ENCODE results near the gene ZNF470. TPM values are rescaled to one million over a fixed set of nuclear protein-coding genes. Genes with fewer than 3 reads are reported as not detected.

Gene ZNF470
- total RNA-seq (2014; rRNA removed; shearing (Covaris generic)) = not detected in 2 replicates

DNA sequence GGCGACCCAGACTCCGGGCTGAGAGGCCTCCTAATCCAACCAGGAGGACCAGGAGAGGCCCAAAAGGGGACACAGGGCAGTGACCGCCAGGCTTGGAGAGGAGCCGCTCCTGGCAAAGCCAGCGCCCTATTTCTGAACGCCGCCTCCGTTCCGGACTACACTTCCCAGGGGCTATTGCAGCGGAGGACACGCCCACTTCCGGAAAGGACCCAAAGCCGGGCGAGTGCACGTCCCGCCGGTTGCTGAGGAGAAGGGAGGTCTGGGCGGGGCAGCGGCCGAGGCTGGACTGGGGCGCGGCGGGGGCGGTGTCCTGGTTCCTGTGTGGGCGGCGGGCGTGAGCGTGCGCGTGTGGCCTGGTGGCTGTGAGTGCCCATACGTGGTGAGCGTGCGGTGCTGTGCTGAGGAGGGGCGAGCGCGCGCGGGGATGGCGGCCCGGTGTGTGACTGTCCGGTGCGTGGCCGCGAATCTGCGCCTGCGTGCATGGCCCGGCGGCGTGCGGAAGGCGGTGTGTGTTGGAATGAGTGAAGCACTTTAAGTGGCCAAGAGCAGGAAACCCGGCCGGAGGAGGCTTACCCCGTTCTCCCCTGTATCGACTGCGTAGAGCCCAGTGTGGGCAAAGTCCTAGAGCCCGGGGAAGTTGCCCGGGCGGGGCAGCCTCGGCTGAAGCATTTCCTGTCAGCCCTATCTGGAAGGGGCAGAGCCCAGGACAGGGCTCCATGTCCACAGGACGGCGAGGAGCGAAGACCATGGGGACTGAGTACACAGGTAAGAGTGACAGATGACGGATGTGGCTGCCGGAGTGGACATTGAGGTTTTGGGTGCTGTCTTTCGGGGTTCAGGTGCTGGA, at the start of gene ZNF470:
ZNF470 (plus strand) TSS at position 195 of the 847 bp plus-strand sequence. CDS start 2,844 bp downstream, outside the sequence.
- no peak for DNase-seq (ENCODE audit: low spot score)

DNA sequence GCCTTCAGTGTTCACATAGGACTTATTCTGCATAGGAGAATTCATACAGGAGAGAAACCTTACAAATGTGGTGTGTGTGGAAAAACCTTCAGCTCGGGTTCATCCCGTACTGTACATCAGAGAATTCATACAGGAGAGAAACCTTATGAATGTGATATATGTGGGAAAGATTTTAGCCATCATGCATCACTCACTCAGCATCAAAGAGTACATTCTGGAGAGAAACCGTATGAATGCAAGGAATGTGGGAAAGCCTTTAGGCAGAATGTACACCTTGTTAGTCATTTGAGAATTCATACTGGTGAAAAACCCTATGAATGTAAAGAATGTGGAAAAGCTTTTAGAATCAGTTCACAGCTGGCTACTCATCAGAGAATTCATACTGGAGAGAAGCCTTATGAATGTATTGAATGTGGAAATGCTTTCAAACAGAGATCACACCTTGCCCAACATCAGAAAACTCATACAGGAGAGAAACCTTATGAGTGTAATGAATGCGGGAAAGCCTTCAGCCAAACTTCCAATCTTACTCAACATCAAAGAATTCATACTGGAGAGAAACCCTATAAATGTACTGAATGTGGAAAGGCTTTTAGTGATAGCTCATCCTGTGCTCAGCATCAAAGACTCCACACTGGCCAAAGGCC, 41.9 kb upstream of the ZNF470 start:
- DNase-seq (ENCODE audit: low spot score) = no peak

DNA sequence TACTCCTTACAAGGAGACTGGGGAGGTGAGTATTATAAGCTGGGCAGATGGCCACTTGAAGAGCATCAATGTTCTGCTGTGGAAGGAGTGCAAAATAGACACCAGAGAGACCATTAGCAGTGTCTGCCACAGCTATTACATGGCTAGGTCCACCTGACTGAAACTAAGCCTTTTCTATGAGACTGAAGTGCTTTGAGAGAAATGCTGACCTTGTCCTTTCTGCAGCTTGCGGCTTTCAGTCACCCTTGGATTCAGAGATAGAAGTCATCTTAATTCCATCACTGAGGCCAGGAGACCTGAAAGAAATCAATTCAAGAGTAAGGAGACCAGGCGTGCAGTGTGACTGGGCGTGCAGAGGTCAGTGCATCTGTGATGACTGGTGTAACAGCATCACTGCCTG, 29.8 kb upstream of the ZNF470 start:
- DNase-seq (ENCODE audit: low spot score) = no peak

DNA sequence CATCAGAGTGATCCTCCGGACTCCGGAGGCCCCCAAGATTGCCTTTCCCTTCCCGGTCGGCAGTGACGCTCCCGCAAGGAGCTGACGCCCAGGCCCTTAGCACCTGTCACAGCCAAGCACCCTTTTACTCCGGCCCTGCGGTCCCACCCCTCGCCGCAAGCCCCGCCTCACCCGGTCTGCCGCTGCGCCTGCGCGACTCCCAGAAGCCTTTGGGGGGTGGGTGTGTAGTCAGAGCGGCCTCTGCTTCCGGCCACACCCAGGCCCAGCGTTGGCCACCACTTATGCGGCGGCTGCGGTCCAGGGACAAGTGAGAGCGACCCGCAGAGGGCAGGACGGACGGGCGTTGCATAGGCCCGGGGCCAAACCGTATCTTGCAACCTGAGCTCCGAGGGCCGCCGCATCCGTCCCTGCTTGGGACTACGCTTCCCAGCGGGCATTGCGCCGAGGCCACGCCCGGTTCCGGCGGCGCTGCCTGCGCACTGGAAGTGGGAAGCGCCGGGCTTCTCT, 29.0 kb upstream of the ZNF470 start:
- no peak for DNase-seq (ENCODE audit: low spot score)

DNA sequence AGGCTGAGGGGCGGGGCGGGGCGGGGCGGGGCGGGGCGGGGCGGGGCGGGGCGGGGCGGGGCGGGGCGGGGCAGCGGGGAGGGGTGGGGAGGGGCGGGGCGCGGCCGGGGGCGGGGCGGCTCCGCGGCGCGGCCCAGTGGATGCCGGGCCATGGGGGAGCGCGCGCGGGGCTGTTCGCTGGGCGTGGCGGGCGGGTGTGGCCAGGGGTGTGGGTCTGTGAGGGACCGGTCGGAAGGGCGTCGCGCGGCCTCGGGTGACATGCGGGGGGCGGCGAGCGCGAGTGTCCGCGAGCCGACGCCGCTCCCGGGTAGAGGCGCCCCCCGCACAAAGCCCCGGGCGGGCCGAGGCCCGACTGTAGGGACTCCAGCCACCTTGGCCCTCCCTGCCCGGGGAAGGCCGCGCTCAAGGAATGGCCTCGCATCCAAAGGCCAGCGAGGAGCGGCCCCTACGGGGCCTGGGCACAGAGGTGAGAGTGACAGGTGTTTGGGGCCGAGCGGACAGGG, 28.5 kb upstream of the ZNF470 start, which contains the start of gene ZFP28:
ZFP28 (plus strand) TSS at position 188 of the 503 bp plus-strand sequence; CDS start at position 259, 71 bp downstream.
- DNase-seq (ENCODE audit: low spot score) = no peak

DNA sequence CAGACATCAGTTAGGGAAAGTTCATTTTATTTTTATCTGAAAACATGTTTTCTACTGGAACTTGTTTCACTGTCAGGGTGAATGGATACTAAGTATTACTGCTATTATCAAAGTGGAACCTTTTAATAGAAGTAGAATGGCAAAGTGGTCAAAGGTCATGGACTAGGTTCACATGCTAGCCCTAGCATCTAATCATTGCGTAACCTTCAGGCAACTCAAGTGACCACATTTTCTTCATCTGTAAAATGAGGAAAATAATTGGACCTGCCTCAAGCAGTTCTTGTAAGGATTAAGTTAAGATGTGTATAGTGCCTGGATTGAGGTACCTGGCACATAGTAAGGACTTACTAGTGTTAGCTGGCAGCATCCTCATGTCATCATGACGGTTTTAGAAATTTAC, 23.5 kb upstream of the ZNF470 start:
- no peak for DNase-seq (ENCODE audit: low spot score)

DNA sequence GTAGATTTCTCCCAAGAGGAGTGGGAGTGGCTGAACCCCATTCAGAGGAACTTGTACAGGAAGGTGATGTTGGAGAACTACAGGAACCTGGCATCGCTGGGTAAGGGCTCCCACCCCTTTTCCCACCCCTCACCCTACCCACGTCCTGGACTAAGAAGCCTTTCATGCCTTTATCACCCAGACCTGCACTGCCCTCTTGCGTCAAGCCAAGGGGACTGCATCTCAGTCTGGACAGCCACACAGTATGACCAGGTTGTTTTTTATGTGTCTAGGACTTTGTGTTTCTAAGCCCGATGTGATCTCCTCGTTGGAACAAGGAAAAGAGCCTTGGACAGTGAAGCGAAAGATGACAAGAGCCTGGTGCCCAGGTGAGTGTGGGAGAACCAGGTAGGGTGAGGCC, 19.7 kb upstream of the ZNF470 start:
- no peak for DNase-seq (ENCODE audit: low spot score)

DNA sequence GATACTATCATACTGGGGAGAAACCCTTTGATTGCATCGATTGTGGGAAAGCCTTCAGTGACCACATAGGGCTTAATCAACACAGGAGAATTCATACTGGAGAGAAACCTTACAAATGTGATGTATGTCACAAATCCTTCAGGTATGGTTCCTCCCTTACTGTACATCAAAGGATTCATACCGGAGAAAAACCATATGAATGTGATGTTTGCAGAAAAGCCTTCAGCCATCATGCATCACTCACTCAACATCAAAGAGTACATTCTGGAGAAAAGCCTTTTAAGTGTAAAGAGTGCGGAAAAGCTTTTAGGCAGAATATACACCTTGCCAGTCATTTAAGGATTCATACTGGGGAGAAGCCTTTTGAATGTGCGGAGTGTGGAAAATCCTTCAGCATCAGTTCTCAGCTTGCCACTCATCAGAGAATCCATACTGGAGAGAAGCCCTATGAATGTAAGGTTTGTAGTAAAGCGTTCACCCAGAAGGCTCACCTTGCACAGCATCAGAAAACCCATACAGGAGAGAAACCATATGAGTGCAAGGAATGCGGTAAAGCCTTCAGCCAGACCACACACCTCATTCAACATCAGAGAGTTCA, 12.9 kb upstream of the ZNF470 start:
- DNase-seq (ENCODE audit: low spot score) = no peak

DNA sequence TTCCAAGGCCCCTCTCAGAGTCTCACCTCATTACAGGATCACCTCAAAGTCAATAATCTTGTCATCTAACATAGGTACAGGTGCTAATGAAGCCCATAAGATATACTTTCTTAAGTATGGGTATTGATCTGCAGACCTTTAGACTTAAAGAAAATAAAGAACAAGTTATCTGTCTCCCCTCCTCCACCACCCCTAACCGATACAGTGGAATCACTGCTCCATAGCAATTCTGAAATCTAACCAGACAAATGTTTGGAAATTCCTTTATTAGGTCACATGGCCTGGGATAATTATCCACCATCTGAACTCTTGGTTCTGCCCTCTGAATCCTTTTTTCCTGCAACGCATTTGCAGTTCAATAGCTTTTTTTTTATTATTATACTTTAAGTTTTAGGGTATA, 4.5 kb upstream of the ZNF470 start:
- no peak for DNase-seq (ENCODE audit: low spot score)

DNA sequence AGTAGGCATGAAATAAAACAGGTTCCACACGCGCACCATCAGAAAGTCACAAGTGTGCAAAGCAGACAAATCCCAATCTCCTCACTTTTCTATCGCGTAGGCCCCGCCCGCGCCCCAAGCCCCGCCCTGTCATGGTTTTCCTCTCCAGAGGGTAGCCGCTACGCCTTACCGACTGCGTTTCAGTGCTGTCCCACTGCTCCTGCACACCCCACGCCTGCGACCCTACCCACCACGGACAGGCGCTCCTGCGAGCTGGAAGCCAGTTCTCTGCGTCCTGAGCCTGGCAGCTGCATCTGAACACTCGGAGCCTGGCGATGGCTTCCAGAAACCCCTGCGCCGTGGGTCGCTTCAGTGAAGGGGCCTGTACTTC, 379 bp upstream of the ZNF470 start:
- no peak for DNase-seq (ENCODE audit: low spot score)

DNA sequence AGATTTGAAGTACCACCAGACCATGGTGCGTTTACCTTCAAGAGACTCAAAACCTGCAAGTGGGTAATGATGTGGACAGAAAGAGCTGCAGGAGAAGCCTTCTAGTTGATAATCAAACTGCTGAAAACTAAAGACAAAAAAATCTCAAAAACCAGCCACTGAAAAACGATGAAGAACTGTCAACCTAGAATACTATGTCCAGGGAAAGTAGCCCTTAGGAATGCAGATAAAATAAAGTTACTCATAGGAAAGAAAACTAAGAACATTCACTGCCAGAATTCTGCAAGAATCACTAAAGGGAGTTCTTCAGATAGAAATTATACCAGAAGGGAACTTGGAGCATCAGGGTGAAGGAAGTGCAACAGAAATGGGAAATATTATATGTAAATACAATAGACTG, 5.3 kb downstream of the ZNF470 start:
- DNase-seq (ENCODE audit: low spot score) = no peak

DNA sequence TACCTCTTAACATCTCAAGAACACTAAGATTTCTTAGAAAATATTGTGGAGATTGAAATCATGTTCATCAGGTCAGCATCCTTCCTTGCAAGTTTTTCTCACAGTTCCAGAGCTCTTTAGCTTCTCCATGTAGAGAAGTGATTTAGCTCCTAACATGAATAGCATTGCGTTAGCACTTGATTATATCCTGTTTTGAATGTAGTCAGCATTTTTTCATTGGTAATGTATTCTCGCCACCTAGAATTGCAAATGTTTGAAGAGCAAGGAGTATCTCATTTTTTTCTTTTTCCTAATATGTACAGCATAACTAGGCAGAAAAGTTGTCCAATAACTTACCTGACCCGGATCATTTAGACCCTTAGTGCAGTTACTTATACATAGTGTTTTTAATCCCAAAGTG, 6.6 kb downstream of the ZNF470 start:
- no peak for DNase-seq (ENCODE audit: low spot score)

DNA sequence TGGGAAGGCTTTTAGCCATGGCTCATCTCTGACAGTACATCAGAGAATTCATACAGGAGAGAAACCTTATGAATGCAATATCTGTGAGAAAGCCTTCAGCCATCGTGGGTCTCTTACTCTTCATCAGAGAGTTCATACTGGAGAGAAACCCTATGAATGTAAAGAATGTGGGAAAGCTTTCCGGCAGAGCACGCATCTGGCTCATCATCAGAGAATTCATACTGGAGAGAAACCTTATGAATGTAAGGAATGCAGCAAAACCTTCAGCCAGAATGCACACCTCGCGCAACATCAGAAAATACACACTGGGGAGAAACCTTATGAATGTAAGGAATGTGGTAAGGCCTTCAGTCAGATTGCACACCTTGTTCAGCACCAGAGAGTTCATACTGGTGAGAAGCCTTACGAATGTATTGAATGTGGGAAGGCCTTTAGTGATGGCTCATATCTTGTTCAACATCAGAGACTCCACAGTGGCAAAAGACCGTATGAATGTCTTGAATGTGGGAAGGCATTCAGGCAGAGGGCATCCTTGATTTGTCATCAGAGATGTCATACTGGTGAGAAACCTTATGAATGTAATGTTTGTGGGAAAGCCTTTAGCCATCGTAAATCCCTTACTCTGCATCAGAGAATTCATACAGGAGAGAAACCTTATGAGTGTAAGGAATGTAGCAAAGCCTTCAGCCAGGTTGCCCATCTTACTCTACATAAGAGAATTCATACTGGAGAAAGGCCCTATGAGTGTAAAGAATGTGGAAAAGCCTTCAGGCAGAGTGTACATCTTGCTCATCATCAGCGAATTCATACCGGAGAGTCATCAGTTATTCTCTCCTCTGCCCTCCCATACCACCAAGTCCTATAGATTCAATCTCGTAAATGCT, 10.7 kb downstream of the ZNF470 start:
- DNase-seq (ENCODE audit: low spot score) = peak; percentile 13

DNA sequence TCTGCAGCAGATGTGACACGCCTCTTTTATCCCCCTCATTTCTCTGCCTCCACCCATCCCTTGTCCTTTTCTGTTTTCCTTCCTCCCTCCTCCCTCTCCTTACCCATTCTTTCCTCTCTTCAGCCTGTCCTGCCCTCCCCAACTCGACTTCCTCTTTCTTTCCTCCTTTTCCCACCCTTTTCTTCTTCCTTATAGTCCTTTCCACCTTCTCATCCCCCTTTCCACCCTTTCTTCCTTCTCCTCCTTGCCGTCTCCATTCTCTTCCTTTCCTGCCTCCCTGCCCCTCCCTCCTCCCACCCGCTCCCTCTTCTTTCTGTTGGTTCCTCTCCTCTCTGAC, 27.1 kb downstream of the ZNF470 start:
- DNase-seq (ENCODE audit: low spot score) = no peak

DNA sequence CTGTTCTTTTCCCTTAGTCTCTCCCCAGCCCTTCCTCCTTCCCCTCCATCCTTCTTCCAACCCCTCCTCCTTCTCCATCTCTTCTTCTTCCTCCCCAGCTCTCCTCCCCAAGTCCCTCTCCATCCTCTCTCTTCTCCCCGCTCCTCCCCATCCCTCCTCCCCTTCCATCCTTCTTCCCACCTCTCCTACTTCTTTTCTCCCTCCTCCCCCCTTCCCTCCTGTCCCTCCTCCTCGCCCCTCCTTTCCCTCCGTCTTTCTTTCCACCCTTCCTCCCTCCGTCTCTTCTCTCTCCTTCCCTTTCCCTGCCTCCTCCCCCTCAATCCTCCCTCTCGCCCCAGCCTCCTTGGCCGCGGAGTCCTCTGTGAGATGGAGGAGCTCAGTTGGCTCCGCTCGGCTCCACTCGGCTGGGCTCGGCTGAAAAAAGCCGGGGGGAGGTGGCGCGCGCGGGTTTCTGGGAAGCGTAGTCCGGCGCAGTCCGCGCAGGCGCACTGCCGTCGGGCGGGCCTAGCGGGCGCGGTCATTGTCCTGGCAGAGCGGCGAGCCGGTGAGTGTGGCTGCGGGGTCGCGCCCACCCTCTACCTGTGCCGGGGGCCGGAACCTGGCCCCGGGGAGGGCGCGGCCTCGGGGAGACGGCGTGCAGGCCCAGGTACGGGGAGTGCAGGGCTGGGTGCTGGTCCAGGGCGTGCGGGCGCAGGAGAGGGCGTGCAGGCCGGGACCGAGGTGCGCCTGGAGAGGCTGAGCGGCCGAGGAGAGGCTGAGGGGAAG, 27.7 kb downstream of the ZNF470 start, which contains the start of gene ZNF71:
ZNF71 (plus strand) TSS at position 520 of the 765 bp plus-strand sequence. CDS start 6,257 bp downstream, outside the sequence.
- no peak for DNase-seq (ENCODE audit: low spot score)

DNA sequence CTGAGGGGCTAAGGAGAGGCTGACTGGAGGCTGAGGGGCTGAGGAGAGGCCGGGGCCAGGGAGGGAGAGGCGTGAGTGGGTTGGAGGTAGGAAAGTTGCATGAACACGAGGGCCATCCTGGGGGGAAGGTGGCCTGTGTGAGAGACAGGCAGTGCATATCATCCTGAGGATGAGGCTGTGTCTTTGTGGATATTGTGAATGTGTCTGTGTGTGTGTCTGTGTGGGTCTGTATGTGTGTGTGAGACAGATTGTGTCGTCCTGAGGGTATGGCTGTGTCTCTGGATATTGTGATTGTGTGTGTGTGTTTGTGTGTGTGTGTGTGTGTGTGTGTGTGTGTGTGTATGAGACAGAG, 28.3 kb downstream of the ZNF470 start:
- no peak for DNase-seq (ENCODE audit: low spot score)

DNA sequence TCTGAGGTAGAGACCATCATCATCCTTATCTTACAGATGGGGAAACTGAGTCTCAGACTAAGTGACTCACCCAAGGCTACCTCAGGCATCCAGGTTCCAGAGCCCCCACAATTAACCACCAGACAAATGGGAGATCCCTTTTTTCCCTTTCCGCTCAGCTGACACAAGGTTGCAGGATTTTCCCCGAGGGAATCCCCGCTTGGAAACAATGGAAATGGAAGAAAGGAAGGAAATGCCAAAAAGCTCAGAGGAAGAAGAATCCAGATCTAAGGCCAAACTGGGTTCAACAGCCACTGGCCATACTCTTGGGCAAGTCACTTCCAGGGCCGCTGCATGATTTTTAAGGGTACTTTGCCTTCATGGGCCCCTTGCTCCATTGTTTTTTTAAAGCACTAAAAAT, 29.4 kb downstream of the ZNF470 start:
- no peak for DNase-seq (ENCODE audit: low spot score)

DNA sequence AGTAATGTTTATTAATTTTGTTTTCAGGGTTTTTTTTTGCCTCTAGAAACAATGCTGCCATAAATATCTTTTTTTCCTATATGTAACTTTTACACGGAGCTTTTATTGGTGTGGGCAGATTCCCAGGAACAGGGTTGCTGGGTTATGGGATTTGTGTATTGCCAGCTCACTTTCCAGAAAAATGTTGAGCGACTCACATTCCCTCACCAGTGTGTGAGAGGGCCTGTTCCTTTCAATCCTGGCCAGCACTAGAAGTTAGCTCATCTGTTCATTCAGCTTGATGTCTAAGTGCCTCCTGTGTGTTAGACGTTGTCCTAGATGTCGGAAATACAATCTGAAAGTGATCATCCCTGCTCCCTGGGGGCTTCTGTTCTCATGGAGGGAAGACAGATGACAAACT, 30.4 kb downstream of the ZNF470 start:
- no peak for DNase-seq (ENCODE audit: low spot score)

DNA sequence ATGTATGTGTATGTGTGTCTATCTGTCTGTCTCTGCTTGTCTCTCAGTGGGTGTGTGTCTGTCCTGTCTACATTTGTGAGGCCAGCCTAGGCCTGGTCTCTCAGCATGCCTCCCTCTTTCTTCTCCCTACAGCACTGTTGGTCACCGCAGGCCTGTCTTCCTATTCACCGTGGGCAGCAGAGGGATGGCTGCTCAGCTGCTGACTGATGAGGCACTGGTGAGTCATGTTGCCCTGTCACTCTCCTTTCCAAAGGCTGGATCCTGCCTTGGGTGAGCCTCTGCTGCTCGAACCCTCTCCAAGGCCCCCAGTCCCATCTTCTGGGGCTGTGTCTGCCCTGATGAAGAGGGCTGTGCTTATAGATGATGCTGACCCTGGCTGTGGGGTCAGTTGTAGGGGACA, 34.1 kb downstream of the ZNF470 start:
- no peak for DNase-seq (ENCODE audit: low spot score)

DNA sequence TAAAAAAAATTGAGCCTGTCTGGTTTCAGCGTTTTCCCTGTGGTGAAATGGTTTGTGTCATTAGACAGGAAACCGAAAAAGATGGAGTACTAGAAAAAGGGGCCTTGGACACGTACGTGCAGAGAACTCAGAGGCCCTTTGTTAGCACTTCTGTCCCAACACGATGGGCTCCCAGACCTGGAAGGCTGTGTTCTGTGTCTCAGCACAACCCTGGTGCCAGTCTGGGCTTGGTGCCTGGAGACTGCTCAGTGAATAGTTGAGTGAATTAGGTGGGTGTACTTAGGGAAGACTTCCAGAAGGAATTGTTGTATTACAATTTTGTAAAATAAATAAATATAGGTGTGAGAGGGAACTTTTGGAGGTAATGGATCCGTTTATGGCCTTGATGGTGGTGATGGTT, 36.6 kb downstream of the ZNF470 start:
- DNase-seq (ENCODE audit: low spot score) = no peak
